ENCODE measurements around the gene C17orf67.

Gene C17orf67

GRCh38 chr17:56810891-56811775 is 22.6 kb downstream of the C17orf67 start:
- H3K27ac ChIP-seq, result peak overlapping the region; percentile 14
- ChIA-PET CTCF (no interaction called here), POLR2A (ENCODE audit: low non-redundant PET) (no interaction called here)
- DNase-seq (ENCODE audit: low spot score), result no peak
- TF ChIP-seq CTCF (conservative IDR thresholded peaks at IDR 0.05; ENCODE audit: low read depth), result no peak

GRCh38 chr17:56810343-56810742 is 23.4 kb downstream of the C17orf67 start:
- no peak for DNase-seq (ENCODE audit: low spot score)
- no peak for TF ChIP-seq CTCF (conservative IDR thresholded peaks at IDR 0.05; ENCODE audit: low read depth)
- POLR2A ChIA-PET (ENCODE audit: low non-redundant PET), result no interaction called here
- CTCF ChIA-PET, result no interaction called here
- H3K27ac ChIP-seq, result peak overlapping the region; percentile 14

GRCh38 chr17:56809820-56810179 is 23.9 kb downstream of the C17orf67 start:
- POLR2A ChIA-PET (ENCODE audit: low non-redundant PET), result no interaction called here
- CTCF ChIA-PET, result no interaction called here
- no peak for DNase-seq (ENCODE audit: low spot score)
- peak overlapping the region; percentile 82 for H3K27ac ChIP-seq
- no peak for TF ChIP-seq CTCF (conservative IDR thresholded peaks at IDR 0.05; ENCODE audit: low read depth)

GRCh38 chr17:56809106-56809819 is 24.5 kb downstream of the C17orf67 start:
- no peak for TF ChIP-seq CTCF (conservative IDR thresholded peaks at IDR 0.05; ENCODE audit: low read depth)
- CTCF ChIA-PET, result interaction anchor here (0.7 kb wide), 1 partner anchor 24 kb away, joined by 3 read pairs; no protein-coding TSS in a partner anchor
- H3K27ac ChIP-seq, result peak overlapping the region; percentile 82
- POLR2A ChIA-PET (ENCODE audit: low non-redundant PET), result no interaction called here
- DNase-seq (ENCODE audit: low spot score), result no peak

- peak overlapping the region; percentile 82 for H3K27ac ChIP-seq
- no peak for TF ChIP-seq CTCF (conservative IDR thresholded peaks at IDR 0.05; ENCODE audit: low read depth)
- ChIA-PET CTCF (interaction anchor here (0.7 kb wide), 1 partner anchor 25 kb away, joined by 3 read pairs; no protein-coding TSS in a partner anchor), POLR2A (ENCODE audit: low non-redundant PET) (no interaction called here)
- peak; percentile 89 for DNase-seq (ENCODE audit: low spot score)
Measured at GRCh38 chr17:56808503-56808902, 25.2 kb downstream of the C17orf67 start.

GRCh38 chr17:56807723-56808122 is 26.0 kb downstream of the C17orf67 start:
- no peak for TF ChIP-seq CTCF (conservative IDR thresholded peaks at IDR 0.05; ENCODE audit: low read depth)
- DNase-seq (ENCODE audit: low spot score), result no peak
- ChIA-PET CTCF (no interaction called here), POLR2A (ENCODE audit: low non-redundant PET) (interaction anchor here (0.6 kb wide), 1 partner anchor 1139 kb away, joined by 3 read pairs; no protein-coding TSS in a partner anchor)
- H3K27ac ChIP-seq, result peak overlapping the region; percentile 82
